SK-N-SH treated with all-trans-retinoic acid at 6 μM for 48 hours (cell line): ENCODE results near the gene PAPPA2.

Source experiments
- ATAC-seq: fragments of 200-7000 bp; cut with Tn5 transposase; 3 replicates; pipeline ENCODE4 v1.9.1; 2020; ENCODE audit warnings: mild to moderate bottlenecking, moderate library complexity
- ARNTL ChIP-seq: fragments of 450-650 bp; formaldehyde crosslinking; IDR thresholded peaks from 2 replicates; pipeline ENCODE4 v1.5.0; 2020; ENCODE audit warnings: low read depth, mild to moderate bottlenecking, moderate library complexity, borderline replicate concordance
- BACH2 ChIP-seq: fragments of 250-450 bp; sonication (Bioruptor Pico); IDR thresholded peaks from 2 replicates; pipeline ENCODE4 v1.9.0; 2021; ENCODE audit warnings: mild to moderate bottlenecking, borderline replicate concordance
- CREB5 ChIP-seq: fragments of 250-450 bp; sonication (Bioruptor Pico); IDR thresholded peaks from 2 replicates; pipeline ENCODE4 v1.5.1; 2020; ENCODE audit warnings: low read depth, mild to moderate bottlenecking, moderate library complexity
- CSRNP3 ChIP-seq: fragments of 250-450 bp; sonication (Bioruptor Pico); IDR thresholded peaks from 2 replicates; pipeline ENCODE4 v1.5.1; 2021; ENCODE audit warnings: mild to moderate bottlenecking, moderate library complexity
- ESRRG ChIP-seq: fragments of 250-450 bp; sonication (Bioruptor Pico); IDR thresholded peaks from 2 replicates; pipeline ENCODE4 v1.6.1; 2021; ENCODE audit warnings: mild to moderate bottlenecking
- GLIS3 ChIP-seq: fragments of 250-450 bp; sonication (Bioruptor Pico); IDR thresholded peaks from 2 replicates; pipeline ENCODE4 v1.5.0; 2020; ENCODE audit warnings: mild to moderate bottlenecking, moderate library complexity
- ISL1 ChIP-seq: fragments of 250-450 bp; sonication (Bioruptor Pico); IDR thresholded peaks from 2 replicates; pipeline ENCODE4 v2.1.2; 2022; ENCODE audit warnings: mild to moderate bottlenecking, moderate library complexity
- OSR1 ChIP-seq: fragments of 250-450 bp; sonication (Bioruptor Pico); IDR thresholded peaks from 2 replicates; pipeline ENCODE4 v1.8.0; 2022; ENCODE audit warnings: moderate library complexity, mild to moderate bottlenecking, inconsistent platforms
- PATZ1 ChIP-seq: fragments of 250-450 bp; sonication (Bioruptor Pico); IDR thresholded peaks from 2 replicates; pipeline ENCODE4 v1.8.0; 2020; ENCODE audit warnings: mild to moderate bottlenecking, moderate library complexity, borderline replicate concordance
- POU6F1 ChIP-seq: fragments of 250-450 bp; sonication (Bioruptor Pico); IDR thresholded peaks from 2 replicates; pipeline ENCODE4 v1.8.0; 2021; ENCODE audit warnings: low read depth, mild to moderate bottlenecking, moderate library complexity, borderline replicate concordance
- RARB ChIP-seq: fragments of 250-450 bp; sonication (Bioruptor Pico); IDR thresholded peaks from 2 replicates; pipeline ENCODE4 v1.8.0; 2021; ENCODE audit warnings: mild to moderate bottlenecking, moderate library complexity
- SNAI2 ChIP-seq: fragments of 250-450 bp; sonication (Bioruptor Pico); IDR thresholded peaks from 2 replicates; pipeline ENCODE4 v1.5.0; 2020; ENCODE audit warnings: mild to moderate bottlenecking, moderate library complexity
- TCF4 ChIP-seq: fragments of 250-450 bp; sonication (Bioruptor Pico); IDR thresholded peaks from 2 replicates; pipeline ENCODE4 v1.8.0; 2021; ENCODE audit warnings: mild to moderate bottlenecking, moderate library complexity, borderline replicate concordance
- TOX ChIP-seq: fragments of 250-450 bp; sonication (Bioruptor Pico); IDR thresholded peaks from 2 replicates; pipeline ENCODE4 v1.8.0; 2021; ENCODE audit warnings: mild to moderate bottlenecking, moderate library complexity, borderline replicate concordance
- ZC3H10 ChIP-seq: fragments of 250-450 bp; sonication (Bioruptor Pico); IDR thresholded peaks from 2 replicates; pipeline ENCODE4 v1.5.1; 2021; ENCODE audit warnings: mild to moderate bottlenecking, moderate library complexity
- ZFP3 ChIP-seq: fragments of 250-450 bp; sonication (Bioruptor Pico); IDR thresholded peaks from 2 replicates; pipeline ENCODE4 v1.5.0; 2020; ENCODE audit warnings: mild to moderate bottlenecking, moderate library complexity
- ZFP30 ChIP-seq: fragments of 450-650 bp; formaldehyde crosslinking; IDR thresholded peaks from 2 replicates; pipeline ENCODE4 v1.5.0; 2022; ENCODE audit warnings: mild to moderate bottlenecking, moderate library complexity
- ZNF565 ChIP-seq: fragments of 450-650 bp; formaldehyde crosslinking; conservative IDR thresholded peaks from 2 replicates; pipeline ENCODE4 v1.5.0; 2020; ENCODE audit warnings: low read depth, mild to moderate bottlenecking, moderate library complexity
- ZNF70 ChIP-seq: fragments of 450-650 bp; formaldehyde crosslinking; IDR thresholded peaks from 2 replicates; pipeline ENCODE4 v1.5.0; 2020; ENCODE audit warnings: mild to moderate bottlenecking, moderate library complexity
- ZNF8 ChIP-seq: fragments of 450-650 bp; formaldehyde crosslinking; IDR thresholded peaks from 2 replicates; pipeline ENCODE4 v1.5.0; 2020; ENCODE audit warnings: mild to moderate bottlenecking, moderate library complexity

The PAPPA2 gene

GRCh38 chr1:176885751-176886150 is 422.8 kb downstream of the PAPPA2 start:
- no peak for TF ChIP-seq TCF4 (CRISPR knock-in tag)
- no peak for TF ChIP-seq ZC3H10
- no peak for TF ChIP-seq SNAI2 (CRISPR knock-in tag)
- no peak for TF ChIP-seq ESRRG (CRISPR knock-in tag)
- TF ChIP-seq ZNF565 (CRISPR knock-in tag): no peak
- TF ChIP-seq ARNTL (CRISPR knock-in tag): no peak
- TF ChIP-seq POU6F1 (CRISPR knock-in tag): no peak
- no peak for TF ChIP-seq ISL1 (CRISPR knock-in tag)
- no peak for TF ChIP-seq ZNF70
- TF ChIP-seq ZNF8: no peak
- TF ChIP-seq OSR1 (CRISPR knock-in tag): no peak
- no peak for TF ChIP-seq TOX (CRISPR knock-in tag)
- no peak for TF ChIP-seq CSRNP3 (CRISPR knock-in tag)
- TF ChIP-seq RARB (CRISPR knock-in tag): no peak
- no peak for TF ChIP-seq CREB5 (CRISPR knock-in tag)
- TF ChIP-seq PATZ1 (CRISPR knock-in tag): no peak
- no peak for TF ChIP-seq ZFP30
- ATAC-seq: no peak

GRCh38 chr1:176888471-176889032 is 425.6 kb downstream of the PAPPA2 start:
- TF ChIP-seq OSR1 (CRISPR knock-in tag): no peak
- TF ChIP-seq ZNF8: no peak
- TF ChIP-seq ZNF565 (CRISPR knock-in tag): no peak
- no peak for TF ChIP-seq BACH2 (CRISPR knock-in tag)
- TF ChIP-seq ISL1 (CRISPR knock-in tag): no peak
- TF ChIP-seq PATZ1 (CRISPR knock-in tag): no peak
- no peak for TF ChIP-seq CREB5 (CRISPR knock-in tag)
- TF ChIP-seq GLIS3: no peak
- no peak for ATAC-seq

- TF ChIP-seq OSR1 (CRISPR knock-in tag) (no peak), ZNF70 (no peak), TOX (CRISPR knock-in tag) (no peak), ZFP30 (no peak), CSRNP3 (CRISPR knock-in tag) (no peak), ZNF565 (CRISPR knock-in tag) (no peak), ESRRG (CRISPR knock-in tag) (no peak), ZFP3 (no peak), POU6F1 (CRISPR knock-in tag) (no peak), BACH2 (CRISPR knock-in tag) (no peak)
- ATAC-seq: no peak
Observed at GRCh38 chr1:176893625-176894352, 430.8 kb downstream of the PAPPA2 start.
